ENCODE data around the gene USP2. TPM values are rescaled to one million over a fixed set of nuclear protein-coding genes. Genes with fewer than 3 reads are reported as not detected.
A peak's percentile ranks its signal among the peaks of the same experiment; 100 is the strongest.

USP2 gene
- total RNA-seq, 2 donors from 2014 or later: 2.3 to 10.8 TPM

GRCh38 chr11:119334174-119334930, 47.1 kb downstream of the USP2 start, which contains the start of gene RNF26:
Gene RNF26 (plus strand): TSS chr11:119334527. CDS start chr11:119335123, 596 bp downstream.
- no peaks in the 10 kb centered on the region for H3K27me3 ChIP-seq (replicated peaks; ENCODE audit: insufficient read depth)
- no peaks in the 10 kb centered on the region for H3K9me3 ChIP-seq
- WGBS: 0% methylated on average over 48 of the region's 54 CpGs
- no peaks in the 10 kb centered on the region for H3K36me3 ChIP-seq
- H3K27ac ChIP-seq: peak within 1 kb of the TSS; percentile 77 to 80
- peaks cover 11% of the 10 kb centered on the region for H3K4me1 ChIP-seq (replicated peaks)
- H3K4me3 ChIP-seq: peak within 1 kb of the TSS; percentile 63 to 84
- intact Hi-C loops (cut with DNase I): no loop called here
- TF ChIP-seq CTCF (IDR thresholded peaks at IDR 0.05) (no peak), POLR2A (IDR thresholded peaks at IDR 0.05) (peak; percentile 70), POLR2AphosphoS5 (IDR thresholded peaks at IDR 0.05) (peak; percentile 95)
- DNase-seq (ENCODE audit: low spot score): peak; percentile 97

GRCh38 chr11:119332111-119332765, 49.3 kb downstream of the USP2 start:
- Histone ChIP-seq H3K27ac (no peak overlapping the region), H3K9me3 (no peaks in the 10 kb centered on the region), H3K4me1 (replicated peaks) (peaks cover 11% of the 10 kb centered on the region), H3K36me3 (no peaks in the 10 kb centered on the region), H3K4me3 (no peak overlapping the region), H3K27me3 (replicated peaks; ENCODE audit: insufficient read depth) (no peaks in the 10 kb centered on the region)
- 79% methylated on average over 4 of the region's 4 CpGs for WGBS
- TF ChIP-seq POLR2A (IDR thresholded peaks at IDR 0.05): no peak
- TF ChIP-seq POLR2AphosphoS5 (IDR thresholded peaks at IDR 0.05): no peak
- TF ChIP-seq CTCF (IDR thresholded peaks at IDR 0.05): no peak
- intact Hi-C loops (cut with DNase I): no loop called here
- DNase-seq (ENCODE audit: low spot score): no peak

GRCh38 chr11:119330237-119330636, 51.3 kb downstream of the USP2 start:
- TF ChIP-seq POLR2AphosphoS5 (IDR thresholded peaks at IDR 0.05) (no peak), POLR2A (IDR thresholded peaks at IDR 0.05) (no peak), CTCF (IDR thresholded peaks at IDR 0.05) (no peak)
- DNase-seq (ENCODE audit: low spot score): no peak
- no peaks in the 10 kb centered on the region for H3K27me3 ChIP-seq (replicated peaks; ENCODE audit: insufficient read depth)
- 71% methylated on average over 1 of the region's 1 CpG for WGBS
- intact Hi-C loops (cut with DNase I): no loop called here
- no peaks in the 10 kb centered on the region for H3K36me3 ChIP-seq
- no peak overlapping the region for H3K4me3 ChIP-seq
- H3K27ac ChIP-seq: no peak overlapping the region
- no peaks in the 10 kb centered on the region for H3K9me3 ChIP-seq
- peaks cover 5% of the 10 kb centered on the region for H3K4me1 ChIP-seq (replicated peaks)

- intact Hi-C loops (cut with DNase I): no loop called here
- no peaks in the 10 kb centered on the region for H3K4me1 ChIP-seq (replicated peaks)
- H3K4me3 ChIP-seq: no peak overlapping the region
- H3K9me3 ChIP-seq: no peaks in the 10 kb centered on the region
- H3K27ac ChIP-seq: no peak overlapping the region
- H3K27me3 ChIP-seq (replicated peaks; ENCODE audit: insufficient read depth): no peaks in the 10 kb centered on the region
- no peaks in the 10 kb centered on the region for H3K36me3 ChIP-seq
- no peak for DNase-seq (ENCODE audit: low spot score)
- WGBS: 55% methylated on average over 2 of the region's 2 CpGs
- TF ChIP-seq CTCF (IDR thresholded peaks at IDR 0.05) (no peak), POLR2AphosphoS5 (IDR thresholded peaks at IDR 0.05) (no peak), POLR2A (IDR thresholded peaks at IDR 0.05) (no peak)
Measured at GRCh38 chr11:119329320-119329719, 52.2 kb downstream of the USP2 start.
